Cerebellar cortex (tissue), 1 donor: ENCODE data around the gene ALG1.
"Not testable (repeated sequence)": the region's sequence is repeated elsewhere in the genome, so short reads cannot be mapped to it uniquely, and the experiment has no call there.

Experiments used
- DNase-seq: peaks from one replicate; pipeline ENCODE4 v3.0.0-alpha.2; 2015; ENCODE audit warnings: low spot score

The ALG1 gene

DNA sequence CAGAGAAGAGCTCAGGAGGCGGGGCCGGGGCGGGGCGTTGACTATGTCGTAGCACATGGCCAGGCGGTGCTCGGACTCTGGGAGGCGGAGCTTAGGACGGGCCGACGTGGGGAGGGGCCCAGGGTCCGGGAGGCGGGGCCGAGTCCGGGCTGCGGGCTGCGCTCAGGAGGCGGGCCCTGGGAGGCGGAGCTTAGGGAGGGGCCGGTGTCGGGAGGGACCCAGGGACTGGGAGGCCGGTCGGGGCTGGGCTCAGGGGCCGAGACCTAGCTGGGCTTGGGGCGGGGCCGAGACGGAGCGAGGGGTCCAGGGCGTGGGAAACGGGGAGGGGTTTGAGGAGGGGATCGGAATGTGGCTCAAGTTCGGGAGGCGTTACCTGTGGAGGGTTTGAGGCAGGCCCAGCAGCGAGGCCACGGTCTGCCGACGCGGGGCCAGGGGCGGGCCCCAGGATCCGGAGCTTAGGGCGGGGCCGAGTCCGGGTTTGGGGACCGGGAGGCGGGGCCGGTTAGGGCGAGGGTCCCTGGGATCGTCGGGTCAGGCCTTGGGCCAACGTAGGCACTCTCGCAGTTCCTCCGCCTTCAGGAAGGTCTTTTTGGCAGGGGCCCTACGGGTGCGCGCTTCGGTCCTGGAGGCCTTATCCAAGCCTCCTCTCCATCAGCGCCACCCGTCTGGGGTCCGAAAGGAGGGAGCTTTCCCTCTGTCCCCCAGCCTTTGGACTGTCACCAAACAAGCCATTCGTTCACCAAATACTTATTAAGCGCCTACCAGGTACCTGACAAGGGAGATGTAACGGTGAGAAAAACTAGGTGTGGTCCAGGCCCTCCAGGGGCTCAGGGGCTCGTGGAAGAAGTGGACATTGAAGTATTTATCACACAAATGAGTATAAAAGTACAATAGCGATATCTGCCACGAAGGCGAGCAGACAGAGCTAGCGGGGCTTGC lies 26.8 kb downstream of the ALG1 start:
- peak; percentile 72 for DNase-seq

DNA sequence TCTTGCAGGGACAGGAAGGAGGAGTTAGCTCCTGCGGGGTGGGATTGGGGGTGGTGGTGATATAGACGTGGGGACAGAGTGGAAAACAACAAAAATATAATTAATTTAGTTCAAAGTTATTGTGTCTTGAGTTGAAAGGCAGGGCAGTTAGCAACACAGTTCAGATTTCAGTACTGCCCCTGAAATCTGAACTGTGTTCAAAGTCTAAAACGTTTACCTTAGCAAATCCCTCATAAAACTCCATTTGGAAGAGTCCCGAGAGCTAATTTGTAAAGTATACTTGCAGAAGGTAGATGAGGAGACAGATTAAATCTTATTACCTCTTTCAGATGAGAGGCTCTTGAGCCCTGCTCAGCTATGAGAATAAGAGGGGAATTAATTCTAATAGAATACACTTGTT lies 27.5 kb downstream of the ALG1 start:
- not testable (repeated sequence) for DNase-seq

DNA sequence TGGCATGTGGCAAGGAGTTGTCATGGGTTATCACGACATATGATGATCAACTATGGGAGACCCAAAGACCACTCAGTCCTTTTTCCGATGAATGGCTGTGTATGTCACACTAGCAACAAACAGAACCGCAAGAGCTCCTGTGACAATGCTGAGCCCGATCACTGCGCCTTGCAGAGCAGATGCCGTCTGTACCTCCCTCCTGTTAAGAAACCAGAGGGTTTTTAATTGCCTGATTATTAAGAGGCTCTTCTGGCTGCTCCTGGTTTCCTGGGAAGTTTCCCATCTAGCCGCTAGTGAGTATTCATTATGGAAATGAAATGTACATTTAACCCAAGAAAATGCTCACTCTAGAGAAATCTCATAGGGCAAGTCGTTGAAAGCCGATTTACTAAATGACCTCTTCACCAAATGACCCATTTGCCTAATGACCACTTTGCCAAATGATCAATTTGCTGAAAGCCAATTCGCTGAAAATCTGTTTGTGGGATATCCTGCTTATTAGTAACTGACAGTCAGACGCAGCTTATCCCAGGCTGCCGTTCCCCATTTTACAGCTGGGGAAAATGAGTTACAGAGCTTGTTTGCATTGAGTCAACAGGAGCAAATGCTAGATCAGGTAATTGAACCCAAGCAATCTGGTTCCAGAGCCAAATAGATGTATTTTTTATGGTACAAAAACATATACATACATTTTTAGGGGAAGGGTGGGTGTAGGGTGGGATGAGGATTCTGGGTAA lies 31.8 kb downstream of the ALG1 start:
- DNase-seq, result not testable (repeated sequence)

DNA sequence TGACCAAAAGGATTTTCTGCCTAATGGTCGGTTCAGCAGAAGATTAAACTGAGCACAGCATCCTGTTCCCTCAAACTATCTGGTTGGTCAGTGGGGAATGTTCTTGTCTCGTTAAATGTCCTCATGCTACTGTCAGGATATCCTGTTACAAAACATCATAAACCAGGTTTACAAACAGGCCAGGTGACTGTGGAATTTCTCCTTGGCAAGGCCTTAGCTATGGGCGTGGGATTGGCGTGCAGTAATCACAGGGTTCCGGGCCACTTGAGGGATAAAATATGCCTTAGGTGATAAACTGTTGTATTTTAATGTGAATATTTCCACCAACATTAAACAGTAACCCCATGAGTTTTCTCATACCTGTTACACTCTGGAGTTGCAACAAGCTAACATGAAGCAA lies 33.4 kb downstream of the ALG1 start:
- DNase-seq, result not testable (repeated sequence)

DNA sequence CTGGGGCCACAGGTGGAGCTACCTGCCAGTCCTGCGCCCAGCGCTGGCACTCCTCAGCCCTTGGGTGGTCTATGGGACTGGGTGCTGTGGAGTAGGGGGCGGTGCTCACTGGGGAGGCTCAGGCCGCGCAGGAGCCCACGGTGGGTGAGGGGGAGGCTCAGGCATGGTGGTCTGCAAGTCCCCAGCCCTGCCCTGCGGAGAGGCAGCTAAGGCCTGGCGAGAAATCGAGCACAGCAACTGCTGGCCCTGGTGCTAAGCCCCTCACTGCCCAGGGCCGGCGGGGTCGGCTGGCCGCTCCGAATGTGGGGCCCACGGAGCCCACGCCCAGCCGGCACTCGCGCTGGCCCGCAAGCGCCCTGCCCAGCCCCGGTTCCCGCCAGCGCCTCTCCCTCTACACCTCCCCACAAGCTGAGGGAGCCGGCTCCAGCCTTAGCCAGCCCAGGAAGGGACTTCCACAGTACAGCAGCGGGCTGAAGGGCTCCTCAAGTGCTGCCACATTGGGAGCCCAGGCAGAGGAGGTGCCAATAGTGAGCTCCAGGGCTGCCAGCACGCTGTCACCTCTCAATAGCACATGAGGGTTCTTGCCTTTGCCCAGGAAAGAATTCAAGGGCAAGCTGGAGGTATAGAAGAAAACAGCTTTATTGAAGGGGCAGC lies 37.0 kb downstream of the ALG1 start:
- DNase-seq, result no peak

DNA sequence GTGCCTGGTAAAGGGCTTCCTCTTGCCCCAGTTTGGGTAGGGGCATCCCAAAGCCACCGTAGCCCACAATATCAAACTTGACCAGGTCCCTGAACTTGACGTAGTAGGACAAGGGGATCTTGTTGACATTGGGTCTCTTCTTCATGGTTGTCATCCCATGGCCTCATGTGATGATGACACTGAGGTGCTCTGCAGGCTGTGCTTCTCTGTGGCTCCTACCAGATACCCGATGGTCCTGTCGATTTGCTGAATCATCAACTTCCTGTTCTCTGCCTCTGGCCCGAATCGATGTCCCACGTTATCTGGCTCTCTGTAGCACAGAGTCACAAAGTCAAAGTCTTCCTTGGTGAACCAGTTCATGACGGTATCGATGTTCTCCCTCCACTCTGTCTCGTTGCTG lies 39.3 kb downstream of the ALG1 start:
- not testable (repeated sequence) for DNase-seq

DNA sequence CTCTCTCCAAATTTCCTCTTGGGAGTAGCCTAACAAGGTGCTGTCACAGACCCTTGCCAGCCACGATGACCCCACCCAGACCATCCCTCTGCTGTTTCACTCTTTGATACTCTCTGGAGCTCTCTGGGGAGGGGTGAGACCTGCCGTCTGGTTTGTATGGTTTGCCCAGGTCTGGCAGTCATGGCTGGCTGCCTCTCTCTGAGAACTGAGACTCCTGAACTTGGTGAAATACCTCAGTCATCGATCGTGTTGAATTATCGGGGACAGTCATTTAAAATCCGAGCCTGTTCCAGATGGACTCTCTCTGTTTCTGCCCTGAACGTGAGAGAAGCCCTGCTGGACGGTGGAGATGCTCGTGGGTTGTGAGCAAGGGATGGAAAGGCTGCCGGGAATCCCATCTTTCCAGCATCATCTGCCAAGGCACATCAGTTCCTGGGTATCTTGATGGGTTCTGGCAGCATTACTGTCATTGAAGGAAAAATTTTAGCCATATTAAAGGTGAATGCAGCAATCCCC lies 45.2 kb downstream of the ALG1 start:
- not testable (repeated sequence) for DNase-seq

DNA sequence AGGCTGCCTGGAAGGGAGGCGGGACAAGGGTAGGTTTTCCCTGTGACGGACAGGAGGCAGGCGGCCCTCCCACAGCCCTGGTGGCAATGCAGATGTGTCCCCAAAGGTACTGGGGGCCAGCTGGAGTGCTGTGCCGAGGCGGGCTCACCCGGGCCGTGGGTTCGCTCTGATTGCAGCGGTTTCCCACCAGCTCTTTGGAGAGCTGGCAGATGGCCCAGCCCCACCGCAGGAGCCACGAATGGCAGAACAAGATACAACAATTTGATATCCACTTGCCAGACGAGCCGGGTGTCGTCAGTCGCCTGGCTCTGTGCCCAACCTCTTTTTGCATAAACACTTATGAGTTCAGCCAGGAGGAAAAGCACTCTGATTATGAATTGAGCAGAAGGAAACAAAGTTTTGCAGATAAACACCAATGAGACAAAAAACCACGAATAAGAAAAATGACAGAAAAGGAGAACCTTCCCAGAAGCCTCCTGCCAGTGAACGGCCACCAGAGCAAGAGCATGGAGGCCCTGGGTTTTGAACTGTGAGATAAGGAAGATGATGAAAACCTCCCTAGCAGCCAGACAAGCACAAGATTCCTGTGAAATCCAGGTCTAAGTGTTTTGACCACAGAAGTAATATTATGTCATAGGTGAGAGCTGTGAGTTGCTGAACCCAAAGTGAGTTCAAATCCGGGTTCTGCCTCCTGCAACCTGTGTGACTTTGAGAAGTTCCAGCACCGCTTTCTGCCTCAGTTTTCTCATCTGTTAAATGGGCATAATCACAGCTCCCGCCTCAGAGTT lies 45.9 kb downstream of the ALG1 start:
- DNase-seq, result not testable (repeated sequence)

DNA sequence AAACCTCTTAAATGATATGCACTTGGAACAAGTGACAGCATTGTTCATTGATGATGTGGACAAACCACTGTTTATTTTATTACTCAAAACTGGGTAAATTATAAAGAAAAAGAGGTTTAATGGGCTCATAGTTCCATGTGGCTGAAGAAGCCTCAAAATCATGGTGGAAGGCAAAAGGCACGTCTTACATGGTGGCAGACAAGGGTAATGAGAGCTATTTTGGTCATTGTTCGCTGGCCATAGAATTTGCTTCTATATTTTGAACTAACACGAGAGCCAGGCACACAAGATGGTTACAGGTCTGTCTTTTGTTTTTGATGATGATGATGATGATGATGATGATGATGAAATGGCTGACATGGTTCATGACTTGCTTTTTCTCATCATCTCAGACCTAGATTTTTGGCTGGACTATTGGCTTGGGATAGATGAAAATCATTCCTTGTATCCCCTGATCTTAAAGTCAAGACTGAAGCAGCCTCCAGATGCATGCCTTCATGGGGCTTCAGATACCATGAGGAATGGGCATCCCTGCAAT lies 59.9 kb downstream of the ALG1 start:
- DNase-seq, result not testable (repeated sequence)

DNA sequence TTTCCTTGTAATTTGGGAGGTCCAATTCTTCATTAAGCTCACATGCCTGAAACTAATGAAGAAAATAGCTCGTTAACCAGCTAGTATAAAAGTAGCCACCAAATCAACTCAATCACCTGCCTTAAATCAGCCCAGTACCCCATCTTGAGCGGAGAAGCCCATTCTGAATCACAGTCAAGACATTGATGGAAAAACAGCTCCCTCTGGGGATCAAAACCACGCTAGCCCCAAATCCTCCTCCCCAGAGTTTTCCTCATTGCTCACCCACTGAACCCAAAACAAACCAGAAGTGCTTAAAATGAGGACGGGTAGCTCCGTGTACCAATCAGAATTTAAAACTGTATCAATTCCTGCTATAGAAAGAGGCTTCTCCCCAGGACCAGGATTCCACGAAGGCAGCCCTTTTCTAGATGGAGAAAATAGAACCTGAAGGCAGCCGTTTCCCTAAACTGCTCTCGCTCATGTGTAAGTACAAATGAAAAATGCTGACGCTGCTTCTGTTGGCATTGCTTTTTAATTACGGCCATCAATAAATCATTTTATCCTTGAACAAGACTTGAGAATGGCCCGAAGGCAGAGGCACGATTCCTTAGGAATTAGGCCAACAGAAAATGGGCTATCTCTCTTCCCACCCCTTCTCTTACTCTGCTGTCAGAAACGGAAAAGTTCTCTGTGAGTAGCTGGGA lies 61.4 kb downstream of the ALG1 start:
- not testable (repeated sequence) for DNase-seq

DNA sequence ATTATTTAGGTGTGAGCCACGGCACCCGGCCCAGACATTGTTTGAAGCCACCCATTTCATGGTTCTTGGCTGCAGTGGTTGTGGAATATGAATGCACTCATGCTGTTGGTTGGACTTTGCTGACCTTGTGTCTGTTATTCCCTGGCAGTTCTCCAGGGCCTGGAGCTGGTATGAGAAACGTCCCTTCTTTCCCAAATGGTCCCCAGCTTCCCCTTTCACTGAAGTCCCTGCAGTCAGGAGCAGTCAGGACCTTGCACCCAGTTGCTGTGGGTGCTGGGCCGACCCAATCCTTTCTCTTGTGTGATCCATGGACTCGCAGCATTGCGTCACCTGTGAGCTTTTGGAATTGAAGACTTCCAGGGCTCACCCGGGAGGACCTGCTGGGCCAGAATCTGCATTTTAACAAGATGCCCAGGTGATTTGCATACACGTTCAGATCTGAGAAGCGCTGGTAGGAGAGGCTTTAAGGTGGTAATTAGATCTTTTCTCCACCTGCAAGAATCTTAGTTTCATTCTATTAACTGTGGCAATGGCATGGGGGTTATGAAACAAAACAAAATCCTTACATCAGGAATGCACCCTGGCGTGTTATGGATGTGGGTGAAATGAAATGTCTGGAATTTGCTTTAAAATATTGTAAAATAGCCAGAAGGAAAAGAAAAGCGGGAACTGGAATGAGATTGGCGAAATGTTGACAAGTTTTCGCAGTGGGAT lies 63.3 kb downstream of the ALG1 start:
- DNase-seq, result not testable (repeated sequence)
